ENCODE results near the gene RALGPS1. TPM values are rescaled to one million over a fixed set of nuclear protein-coding genes. Genes with fewer than 3 reads are reported as not detected.

RALGPS1 gene
- total RNA-seq, 1 experiment from 2014 or later, result 18.6 TPM

DNA sequence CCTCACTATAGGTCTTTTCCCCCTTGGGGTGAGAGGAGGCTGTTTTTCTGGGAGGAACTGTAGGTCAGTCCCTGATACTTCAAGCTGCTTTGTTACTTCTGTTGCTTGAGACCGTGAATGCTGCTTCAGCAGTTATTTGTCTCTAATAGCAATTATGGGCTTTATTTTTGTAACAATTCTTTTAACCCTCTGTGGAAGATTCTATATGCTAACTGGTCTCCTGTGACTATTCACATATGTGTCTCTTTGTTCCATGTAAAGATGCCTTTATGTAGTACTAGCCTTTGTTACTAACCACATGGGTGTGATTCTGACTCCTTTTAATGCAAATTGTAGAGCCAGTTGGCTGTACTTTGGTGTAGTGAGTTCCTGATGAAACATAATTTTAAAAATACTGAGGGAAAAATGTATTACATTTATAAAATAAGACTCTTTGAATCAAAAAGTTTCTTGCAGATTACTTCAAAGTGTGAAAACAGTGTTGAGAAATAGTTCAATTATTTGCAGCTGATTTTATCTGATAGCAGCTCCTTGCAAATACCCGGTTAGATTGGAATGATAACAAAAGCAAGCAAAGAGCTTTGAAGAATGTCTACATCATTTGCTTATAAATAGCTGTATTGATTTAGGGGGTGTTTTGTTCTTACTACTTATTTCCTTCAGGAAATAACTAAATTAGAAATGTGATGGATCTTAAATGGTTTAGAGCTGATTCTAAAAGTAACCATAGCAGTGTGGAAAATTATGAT, 161.2 kb downstream of the RALGPS1 start:
- Histone ChIP-seq H3K23me2 (ENCODE audit: insufficient read length, low read depth, low read length, poor library complexity, severe bottlenecking) (no peaks in the 10 kb centered on the region), H3K18ac (ENCODE audit: insufficient read length, low read depth, low read length) (no peak overlapping the region), H4K8ac (replicated peaks; ENCODE audit: insufficient read length, low read depth, low read length) (no peak overlapping the region), H3K9ac (ENCODE audit: extremely low read depth, insufficient read length, low read length) (no peak overlapping the region), H2BK5ac (ENCODE audit: insufficient read length, low read length) (no peak overlapping the region), H3K4me1 (ENCODE audit: insufficient read depth, low read length) (peaks cover 19% of the 10 kb centered on the region), H2BK15ac (ENCODE audit: low read depth, low read length) (no peak overlapping the region), H2AK5ac (ENCODE audit: insufficient read length, low read length) (no peak overlapping the region), H3K23ac (ENCODE audit: insufficient read length, low read depth, low read length) (no peak overlapping the region), H4K5ac (ENCODE audit: insufficient read length, low read depth, low read length) (no peak overlapping the region), H4K91ac (ENCODE audit: insufficient read length, low read depth, low read length) (no peak overlapping the region), H3K14ac (ENCODE audit: insufficient read depth, low read length) (no peak overlapping the region), H3K4ac (ENCODE audit: low read depth, low read length) (no peak overlapping the region), H2BK12ac (ENCODE audit: insufficient read length, low read depth, low read length) (no peak overlapping the region), H3K56ac (ENCODE audit: insufficient read length, low read depth, low read length) (no peak overlapping the region), H2BK20ac (ENCODE audit: low read depth, low read length, poor library complexity, severe bottlenecking) (no peak overlapping the region), H2BK120ac (ENCODE audit: low read depth, low read length, poor library complexity, severe bottlenecking) (no peak overlapping the region), H3K79me1 (ENCODE audit: insufficient read depth, low read depth, low read length, poor library complexity, severe bottlenecking) (no peaks in the 10 kb centered on the region), H4K20me1 (ENCODE audit: control insufficient read depth, insufficient read depth, insufficient read length) (no peaks in the 10 kb centered on the region), H2AFZ (ENCODE audit: low read length) (no peak overlapping the region), H3K4me2 (ENCODE audit: insufficient read depth, insufficient read length, low read length) (no peak overlapping the region), H3K27me3 (ENCODE audit: insufficient read depth, low read length) (no peaks in the 10 kb centered on the region), H3K79me2 (ENCODE audit: insufficient read depth, low read length) (no peaks in the 10 kb centered on the region), H3K27ac (ENCODE audit: insufficient read length, low read depth, low read length) (peak overlapping the region; percentile 27), H3K9me3 (ENCODE audit: control insufficient read depth, low read depth, low read length) (no peaks in the 10 kb centered on the region), H3T11ph (ENCODE audit: low read length) (no peak overlapping the region)
- TF ChIP-seq, protein P1, sequence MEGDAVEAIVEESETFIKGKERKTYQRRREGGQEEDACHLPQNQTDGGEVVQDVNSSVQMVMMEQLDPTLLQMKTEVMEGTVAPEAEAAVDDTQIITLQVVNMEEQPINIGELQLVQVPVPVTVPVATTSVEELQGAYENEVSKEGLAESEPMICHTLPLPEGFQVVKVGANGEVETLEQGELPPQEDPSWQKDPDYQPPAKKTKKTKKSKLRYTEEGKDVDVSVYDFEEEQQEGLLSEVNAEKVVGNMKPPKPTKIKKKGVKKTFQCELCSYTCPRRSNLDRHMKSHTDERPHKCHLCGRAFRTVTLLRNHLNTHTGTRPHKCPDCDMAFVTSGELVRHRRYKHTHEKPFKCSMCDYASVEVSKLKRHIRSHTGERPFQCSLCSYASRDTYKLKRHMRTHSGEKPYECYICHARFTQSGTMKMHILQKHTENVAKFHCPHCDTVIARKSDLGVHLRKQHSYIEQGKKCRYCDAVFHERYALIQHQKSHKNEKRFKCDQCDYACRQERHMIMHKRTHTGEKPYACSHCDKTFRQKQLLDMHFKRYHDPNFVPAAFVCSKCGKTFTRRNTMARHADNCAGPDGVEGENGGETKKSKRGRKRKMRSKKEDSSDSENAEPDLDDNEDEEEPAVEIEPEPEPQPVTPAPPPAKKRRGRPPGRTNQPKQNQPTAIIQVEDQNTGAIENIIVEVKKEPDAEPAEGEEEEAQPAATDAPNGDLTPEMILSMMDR (conservative IDR thresholded peaks at IDR 0.05), result no peak
- Mint-ChIP-seq H3K4me1 (peaks cover 44 to 46% of the 10 kb centered on the region in 2 experiments), H3K27me3 (ENCODE audit: low read depth) (peaks cover 3% of the 10 kb centered on the region; the same call in 1 of the 2 replicates), H3K36me3 (ENCODE audit: insufficient read depth in 1 of 3, low read depth in 3 of 3) (peaks cover 8 to 23% (median 17%) of the 10 kb centered on the region in 3 experiments), H3K27ac (peak overlapping the region; percentile 20 to 93 (median 52); a peak in 4 of 7 replicates), H3K9me3 (peaks cover 8 to 12% of the 10 kb centered on the region in 2 experiments), H3K4me3 (no peak overlapping the region)
- no CpG with 5 or more reads among the region's 2 CpGs for WGBS (ENCODE audit: extremely low coverage, insufficient read length, low lambda C conversion rate)
- DNase-seq, result no peak

All from H9 (cell line).